Mesenchymal stem cell (in vitro differentiated cells and primary cell): Measurements from ENCODE around the gene RNF166.
A peak's percentile ranks its signal among the peaks of the same experiment; 100 is the strongest.

ENCODE experiments used
- DNase-seq: peaks from one replicate; pipeline ENCODE4 v3.0.0-alpha.2; 2013
- H2AFZ ChIP-seq: one replicate; pipeline ENCODE4 v1.6.1; 2013; ENCODE audit warnings: low read depth, mild to moderate bottlenecking, control low read depth, inconsistent platforms, low read length, moderate library complexity
- H2AK5ac ChIP-seq: 2 replicates; pipeline ENCODE4 v1.6.1; 2013; ENCODE audit warnings: low read length, moderate library complexity, mild to moderate bottlenecking, inconsistent platforms; ENCODE audit not compliant: severe bottlenecking
- H2BK120ac ChIP-seq: one replicate; pipeline ENCODE4 v1.6.1; 2013; ENCODE audit warnings: low read depth, mild to moderate bottlenecking, inconsistent platforms, low read length, moderate library complexity
- H2BK12ac ChIP-seq, 2 experiments: one replicate each; pipeline ENCODE4 v1.6.1; 2013; ENCODE audit warnings: inconsistent platforms in 2 of 2, low read length in 2 of 2, mild to moderate bottlenecking in 2 of 2, moderate library complexity in 2 of 2, control low read depth in 1 of 2
- H2BK15ac ChIP-seq: one replicate; pipeline ENCODE4 v1.6.1; 2013; ENCODE audit warnings: mild to moderate bottlenecking, low read depth, inconsistent platforms; ENCODE audit not compliant: poor library complexity, severe bottlenecking
- H2BK5ac ChIP-seq: 2 replicates; pipeline ENCODE4 v1.6.1; 2013; ENCODE audit warnings: low read depth, mild to moderate bottlenecking, low read length, control low read depth, inconsistent platforms; ENCODE audit not compliant: poor library complexity, severe bottlenecking
- H3K14ac ChIP-seq, 2 experiments: one replicate each; pipeline ENCODE4 v1.6.1; 2013; ENCODE audit warnings: inconsistent platforms in 2 of 2, low read length in 2 of 2, control low read depth in 1 of 2, mild to moderate bottlenecking in 1 of 2, moderate library complexity in 1 of 2
- H3K18ac ChIP-seq, 2 experiments: one replicate each; pipeline ENCODE4 v1.6.1; 2013; ENCODE audit warnings: inconsistent platforms in 2 of 2, low read length in 2 of 2, control low read depth in 1 of 2, low read depth in 1 of 2, mild to moderate bottlenecking in 1 of 2
- H3K23ac ChIP-seq, 2 experiments: one replicate each; pipeline ENCODE4 v1.6.1; 2013; ENCODE audit warnings: inconsistent platforms in 2 of 2, low read length in 2 of 2, mild to moderate bottlenecking in 2 of 2, moderate library complexity in 2 of 2, control low read depth in 1 of 2
- H3K27ac ChIP-seq: 2 replicates; pipeline ENCODE4 v1.5.1; 2013; ENCODE audit warnings: mild to moderate bottlenecking, moderate library complexity, low read length, control low read depth, inconsistent platforms; ENCODE audit not compliant: poor library complexity, severe bottlenecking
- H3K27me3 ChIP-seq, 2 experiments: 2 replicates each; pipeline versions ENCODE4 v1.6.1 to v1.7.0; 2013; ENCODE audit warnings: low read length in 2 of 2, mild to moderate bottlenecking in 2 of 2, moderate library complexity in 2 of 2, control low read depth in 1 of 2, inconsistent platforms in 1 of 2; ENCODE audit not compliant: control insufficient read depth in 1 of 2, insufficient read depth in 1 of 2
- H3K36me3 ChIP-seq, 2 experiments: 2 replicates each; pipeline versions ENCODE4 v1.6.1 to v1.7.0; 2013; ENCODE audit warnings: low read length in 2 of 2, control low read depth in 1 of 2, inconsistent platforms in 1 of 2, low read depth in 1 of 2, mild to moderate bottlenecking in 1 of 2; ENCODE audit not compliant: insufficient read depth in 2 of 2, control insufficient read depth in 1 of 2
- H3K4ac ChIP-seq, 2 experiments: one replicate each; pipeline ENCODE4 v1.6.1; 2013; ENCODE audit warnings: inconsistent platforms in 2 of 2, low read length in 2 of 2, mild to moderate bottlenecking in 2 of 2, moderate library complexity in 2 of 2, control low read depth in 1 of 2, low read depth in 1 of 2
- H3K4me1 ChIP-seq: 2 replicates; pipeline ENCODE4 v1.6.1; 2013; ENCODE audit warnings: low read depth, low read length, control low read depth; ENCODE audit not compliant: control insufficient read depth, insufficient read depth
- H3K4me2 ChIP-seq: 2 replicates; pipeline ENCODE4 v1.6.1; 2013; ENCODE audit warnings: low read length, mild to moderate bottlenecking, inconsistent platforms; ENCODE audit not compliant: poor library complexity, severe bottlenecking
- H3K4me3 ChIP-seq, 2 experiments: 2 replicates each; pipeline versions ENCODE4 v1.5.1 to v1.7.0; 2013; ENCODE audit warnings: low read length in 2 of 2, mild to moderate bottlenecking in 2 of 2, control low read depth in 1 of 2, low read depth in 1 of 2; ENCODE audit not compliant: insufficient read depth in 1 of 2
- H3K79me1 ChIP-seq: replicated peaks from 2 replicates; pipeline ENCODE4 v1.6.1; 2013; ENCODE audit warnings: mild to moderate bottlenecking, control low read depth, low read length, inconsistent platforms; ENCODE audit not compliant: poor library complexity, severe bottlenecking
- H3K9ac ChIP-seq: 2 replicates; pipeline ENCODE4 v1.7.0; 2013; ENCODE audit warnings: mild to moderate bottlenecking, low read length, moderate library complexity
- H3K9me3 ChIP-seq: 2 replicates; pipeline ENCODE4 v1.7.0; 2013; ENCODE audit warnings: mild to moderate bottlenecking, low read length; ENCODE audit not compliant: control insufficient read depth
- H4K8ac ChIP-seq: one replicate; pipeline ENCODE4 v1.6.1; 2013; ENCODE audit warnings: inconsistent platforms, mild to moderate bottlenecking, low read length, moderate library complexity
- H4K91ac ChIP-seq: one replicate; pipeline ENCODE4 v1.6.1; 2013; ENCODE audit warnings: mild to moderate bottlenecking, low read length, inconsistent platforms
- WGBS: methylation state at CpG from one replicate; pipeline ENCODE4 v1.1.7; 2013; ENCODE audit warnings: mixed read lengths; 5-methylcytosine and 5-hydroxymethylcytosine counted together

RNF166 gene

GRCh38 chr16:88727871-88728270 lies 21.7 kb upstream of the RNF166 start:
- peak overlapping the region; percentile 10 for H3K4me2 ChIP-seq
- H4K91ac ChIP-seq, result no peak overlapping the region
- H3K18ac ChIP-seq, result no peak overlapping the region
- peak overlapping the region; percentile 53 for H2BK5ac ChIP-seq
- H3K4me3 ChIP-seq, result no peak overlapping the region
- DNase-seq, result no peak
- no peaks in the 10 kb centered on the region for H3K9me3 ChIP-seq
- H2AFZ ChIP-seq, result no peak overlapping the region
- 66% methylated on average over 20 of the region's 20 CpGs for WGBS
- H3K23ac ChIP-seq, result peak overlapping the region in 1 of 2 experiments; percentile 19
- peaks cover 5% of the 10 kb centered on the region for H3K79me1 ChIP-seq
- peaks cover 21% of the 10 kb centered on the region for H3K4me1 ChIP-seq
- H3K36me3 ChIP-seq, result peaks cover 70 to 83% of the 10 kb centered on the region in 2 experiments
- no peak overlapping the region for H2BK15ac ChIP-seq
- no peak overlapping the region for H2AK5ac ChIP-seq
- H3K4ac ChIP-seq, result no peak overlapping the region
- H4K8ac ChIP-seq, result no peak overlapping the region
- H3K27ac ChIP-seq, result no peak overlapping the region
- no peak overlapping the region for H3K14ac ChIP-seq
- no peak overlapping the region for H3K9ac ChIP-seq
- H2BK120ac ChIP-seq, result no peak overlapping the region
- peak overlapping the region in 1 of 2 experiments; percentile 24 for H2BK12ac ChIP-seq
- no peaks in the 10 kb centered on the region for H3K27me3 ChIP-seq

DNA sequence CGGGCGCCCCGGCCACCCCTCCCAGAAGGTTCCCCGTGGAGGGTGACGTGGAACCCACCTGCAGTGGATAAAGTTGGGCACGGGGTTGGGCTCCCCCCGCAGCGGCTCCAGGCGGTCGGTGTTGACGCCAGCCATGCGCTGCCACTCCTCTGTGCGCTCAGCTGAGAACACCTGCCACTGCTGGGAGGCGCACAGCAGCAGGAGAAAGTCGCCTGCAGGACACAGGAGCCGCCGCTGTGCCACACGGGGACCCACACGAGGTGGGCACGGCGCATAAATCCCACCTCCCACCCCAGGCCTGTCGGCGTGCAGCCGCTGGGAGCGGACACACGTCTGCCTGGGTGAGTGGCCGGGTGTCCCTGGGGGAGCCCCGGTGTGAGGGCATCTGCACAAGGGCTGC lies 20.8 kb upstream of the RNF166 start:
- Histone ChIP-seq H3K14ac (no peak overlapping the region), H3K18ac (no peak overlapping the region), H4K91ac (no peak overlapping the region), H3K4ac (no peak overlapping the region), H2BK15ac (no peak overlapping the region), H3K36me3 (peaks cover 71 to 83% of the 10 kb centered on the region in 2 experiments), H3K4me3 (no peak overlapping the region), H3K9ac (no peak overlapping the region), H2AK5ac (no peak overlapping the region), H3K27me3 (no peaks in the 10 kb centered on the region), H2BK5ac (no peak overlapping the region), H3K23ac (no peak overlapping the region), H2AFZ (no peak overlapping the region), H2BK120ac (no peak overlapping the region), H3K9me3 (no peaks in the 10 kb centered on the region), H3K79me1 (peaks cover 5% of the 10 kb centered on the region), H3K4me2 (no peak overlapping the region), H3K27ac (no peak overlapping the region), H2BK12ac (no peak overlapping the region), H3K4me1 (peaks cover 22% of the 10 kb centered on the region), H4K8ac (no peak overlapping the region)
- WGBS, result 95% methylated on average over 28 of the region's 28 CpGs
- no peak for DNase-seq

GRCh38 chr16:88726408-88726749 lies 20.2 kb upstream of the RNF166 start:
- H2BK5ac ChIP-seq, result no peak overlapping the region
- H3K79me1 ChIP-seq, result peaks cover 5% of the 10 kb centered on the region
- H3K9ac ChIP-seq, result no peak overlapping the region
- H2BK15ac ChIP-seq, result no peak overlapping the region
- no peak overlapping the region for H2BK12ac ChIP-seq
- H3K4me1 ChIP-seq, result peaks cover 19% of the 10 kb centered on the region
- H2BK120ac ChIP-seq, result no peak overlapping the region
- H4K91ac ChIP-seq, result no peak overlapping the region
- peaks cover 72 to 83% of the 10 kb centered on the region in 2 experiments for H3K36me3 ChIP-seq
- H3K9me3 ChIP-seq, result no peaks in the 10 kb centered on the region
- no peak overlapping the region for H3K4me2 ChIP-seq
- no peak overlapping the region for H3K23ac ChIP-seq
- DNase-seq, result no peak
- no peaks in the 10 kb centered on the region for H3K27me3 ChIP-seq
- H3K4ac ChIP-seq, result no peak overlapping the region
- H4K8ac ChIP-seq, result no peak overlapping the region
- H3K4me3 ChIP-seq, result no peak overlapping the region
- H2AK5ac ChIP-seq, result no peak overlapping the region
- H2AFZ ChIP-seq, result no peak overlapping the region
- no peak overlapping the region for H3K14ac ChIP-seq
- no peak overlapping the region for H3K18ac ChIP-seq
- 91% methylated on average over 16 of the region's 17 CpGs for WGBS
- no peak overlapping the region for H3K27ac ChIP-seq

DNA sequence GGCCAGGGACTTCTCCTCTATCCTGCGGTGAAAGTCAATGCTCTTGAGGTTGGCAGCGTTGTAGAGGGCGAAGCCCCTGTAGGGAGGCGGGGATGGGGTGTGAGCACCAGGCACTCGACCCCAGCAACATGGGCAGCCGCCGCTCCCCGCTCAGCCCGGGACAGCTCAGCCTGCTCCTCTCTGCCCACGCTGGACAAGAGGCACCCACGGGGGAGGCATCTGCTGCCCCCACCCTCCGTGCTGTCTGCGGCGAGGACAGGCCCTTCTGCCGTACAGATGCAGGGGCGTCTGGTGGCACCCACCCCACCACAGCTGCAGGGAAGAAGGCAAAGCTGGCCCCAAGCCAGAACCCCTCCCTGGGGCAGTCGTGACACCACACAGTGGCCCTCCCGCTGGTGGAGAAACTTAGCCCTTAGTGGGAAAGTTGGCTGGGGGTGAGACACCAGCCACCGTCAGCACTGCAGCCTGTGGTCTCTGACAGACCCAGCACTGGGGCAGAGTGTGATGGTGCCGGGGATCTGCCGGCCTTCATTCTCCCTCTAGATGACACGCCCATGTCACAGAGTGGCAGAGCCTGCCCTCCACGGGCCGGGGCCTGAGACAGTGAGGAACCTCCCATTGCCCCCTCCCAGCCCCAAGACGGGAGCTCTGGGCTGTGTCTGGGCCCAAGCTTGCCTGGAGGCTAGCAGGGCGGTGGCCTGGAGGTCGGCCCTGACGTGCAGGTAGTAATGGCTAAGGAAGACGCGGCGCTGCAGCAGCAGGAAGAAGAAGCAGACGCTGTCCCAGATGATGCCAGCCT lies 19.6 kb upstream of the RNF166 start:
- Histone ChIP-seq H2BK12ac (no peak overlapping the region), H3K79me1 (peaks cover 5% of the 10 kb centered on the region), H3K9ac (no peak overlapping the region), H3K36me3 (peaks cover 72 to 83% of the 10 kb centered on the region in 2 experiments), H3K9me3 (no peaks in the 10 kb centered on the region), H3K4me2 (no peak overlapping the region), H3K27ac (no peak overlapping the region), H4K91ac (no peak overlapping the region), H4K8ac (no peak overlapping the region), H2BK120ac (no peak overlapping the region), H3K4me1 (peaks cover 13% of the 10 kb centered on the region), H2AK5ac (no peak overlapping the region), H2BK5ac (no peak overlapping the region), H3K18ac (no peak overlapping the region), H2AFZ (no peak overlapping the region), H3K23ac (no peak overlapping the region), H3K4ac (no peak overlapping the region), H2BK15ac (no peak overlapping the region), H3K27me3 (no peaks in the 10 kb centered on the region), H3K14ac (no peak overlapping the region), H3K4me3 (no peak overlapping the region)
- WGBS, result 95% methylated on average over 32 of the region's 32 CpGs
- no peak for DNase-seq
